DMS53 treated with DMSO at 0.1 percent for 48 hours (cell line): ENCODE results near the gene NF1.
"Not testable (repeated sequence)": the region's sequence is repeated elsewhere in the genome, so short reads cannot be mapped to it uniquely, and the experiment has no call there.

Experiments
- DNase-seq: peaks from one replicate; lab custom pipeline; 2025; ENCODE audit not compliant: unreplicated experiment; lab: John Stamatoyannopoulos, UW

NF1 gene

DNA sequence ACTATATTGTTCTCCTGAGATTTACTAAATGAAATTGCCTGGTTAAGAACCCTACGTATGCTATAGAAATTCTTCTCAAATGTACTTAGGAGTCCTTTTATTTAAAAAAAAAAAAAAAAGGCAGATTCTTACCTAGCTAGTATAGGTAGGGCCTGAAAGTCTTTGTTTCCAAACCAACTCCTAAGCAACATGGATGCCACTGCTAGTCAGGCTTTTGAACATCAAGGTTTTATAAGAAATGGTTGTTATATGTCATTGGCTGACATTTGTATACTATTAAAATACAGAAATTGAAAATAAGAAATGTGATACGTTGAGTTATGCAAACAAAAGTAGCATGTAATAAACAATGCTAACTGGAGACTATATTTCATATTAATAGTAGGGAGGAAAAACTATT is 225.5 kb downstream of the NF1 start:
- no peak for DNase-seq

DNA sequence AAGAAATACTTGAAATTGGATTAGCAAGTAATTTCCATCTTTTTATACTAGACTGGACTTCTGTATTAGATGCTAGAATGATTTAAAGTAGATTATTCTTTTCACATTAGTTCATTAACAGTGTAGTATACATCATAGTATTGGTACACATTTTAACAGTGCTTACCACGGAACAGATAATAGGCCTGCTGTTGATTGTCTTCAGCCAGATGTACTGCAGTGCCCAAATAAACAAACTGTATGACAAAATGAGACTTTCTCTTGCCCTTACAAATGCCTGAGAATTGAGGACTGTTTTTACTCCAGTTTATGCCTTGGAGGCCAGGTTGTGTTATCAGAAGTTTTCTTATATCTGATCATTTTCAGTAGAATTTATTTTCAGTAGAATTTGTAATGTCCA is 226.0 kb downstream of the NF1 start:
- no peak for DNase-seq

DNA sequence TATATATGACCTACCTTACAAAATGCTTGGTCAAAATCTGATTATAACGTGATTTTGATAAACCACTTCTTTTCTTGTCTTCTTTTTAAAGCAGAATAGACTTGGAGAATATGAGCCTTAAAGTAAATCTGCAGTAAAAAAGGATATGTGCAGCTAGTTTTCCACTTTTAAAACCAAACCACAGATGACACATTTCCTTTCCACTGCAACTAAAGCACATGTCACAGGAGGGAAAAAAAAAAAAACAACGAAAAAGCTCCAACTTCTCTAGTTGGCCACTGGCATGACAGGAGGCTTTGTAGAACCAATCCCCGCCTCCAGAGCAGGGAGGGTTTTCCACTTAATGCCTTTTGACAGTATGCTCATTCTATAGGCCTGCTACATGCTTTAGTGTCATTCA is 226.7 kb downstream of the NF1 start, which contains the start of gene EVI2A:
Gene EVI2A (minus strand): TSS at position 142 of the 400 bp plus-strand sequence. CDS start 2,609 bp downstream, outside the sequence.
- DNase-seq: no peak

DNA sequence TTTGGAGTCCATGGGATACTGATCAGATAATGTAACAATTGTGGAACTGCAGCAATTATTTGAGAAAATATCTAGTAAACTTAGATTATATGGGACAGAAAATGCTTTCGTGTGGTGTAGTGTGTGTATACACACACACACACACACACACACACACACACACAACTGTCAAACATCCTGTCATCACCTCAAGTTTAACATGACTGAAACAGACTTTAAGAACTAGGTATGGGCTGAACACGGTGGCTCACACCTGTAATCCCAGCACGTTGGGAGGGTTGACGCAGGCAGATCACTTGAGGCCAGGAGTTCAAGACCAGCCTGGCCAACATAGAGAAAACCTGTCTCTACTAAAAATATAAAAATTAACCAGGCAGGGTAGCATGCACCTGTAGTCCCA is 227.2 kb downstream of the NF1 start:
- DNase-seq: no peak

DNA sequence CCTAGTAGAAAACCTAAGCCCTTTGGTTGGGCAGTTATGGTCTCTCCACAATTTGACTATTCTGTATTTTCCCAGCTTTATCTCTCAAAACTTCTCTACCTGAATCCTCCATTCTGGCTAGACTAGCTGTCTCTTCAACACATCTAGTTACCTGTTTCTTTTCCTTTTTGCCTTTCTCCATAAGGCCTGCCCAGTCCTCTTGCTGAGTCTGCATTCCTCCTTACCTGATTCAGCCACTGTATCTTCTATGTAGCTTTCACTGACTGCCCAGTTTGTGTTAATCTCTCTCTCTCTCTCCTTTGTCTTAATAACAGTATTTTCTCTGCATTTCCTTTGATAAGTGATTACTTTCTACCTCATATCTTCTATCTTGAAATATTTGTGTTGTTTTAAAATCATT is 228.8 kb downstream of the NF1 start:
- DNase-seq: no peak

DNA sequence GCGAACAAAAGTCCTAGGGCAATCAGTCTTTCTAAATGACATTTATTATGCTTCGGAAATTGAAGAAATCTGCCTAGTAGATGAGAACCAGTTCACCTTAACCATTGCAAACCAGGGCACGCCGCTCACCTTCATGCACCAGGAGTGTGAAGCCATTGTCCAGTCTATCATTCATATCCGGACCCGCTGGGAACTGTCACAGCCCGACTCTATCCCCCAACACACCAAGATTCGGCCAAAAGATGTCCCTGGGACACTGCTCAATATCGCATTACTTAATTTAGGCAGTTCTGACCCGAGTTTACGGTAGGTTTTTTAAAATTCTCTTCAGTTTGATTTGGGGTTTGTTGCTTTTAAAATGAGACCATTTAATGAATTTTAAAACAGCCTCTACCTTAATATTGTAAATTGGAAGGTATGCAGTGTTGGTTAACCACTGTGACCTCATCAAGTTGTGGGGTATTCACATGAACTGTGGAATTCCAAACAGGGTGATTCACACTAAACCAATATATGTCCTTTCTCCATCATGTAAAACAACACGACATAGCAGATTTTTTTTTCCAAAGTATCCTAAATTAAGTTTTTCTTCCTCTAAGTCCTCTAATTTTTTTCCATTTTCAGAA is 232.9 kb downstream of the NF1 start:
- DNase-seq: no peak

DNA sequence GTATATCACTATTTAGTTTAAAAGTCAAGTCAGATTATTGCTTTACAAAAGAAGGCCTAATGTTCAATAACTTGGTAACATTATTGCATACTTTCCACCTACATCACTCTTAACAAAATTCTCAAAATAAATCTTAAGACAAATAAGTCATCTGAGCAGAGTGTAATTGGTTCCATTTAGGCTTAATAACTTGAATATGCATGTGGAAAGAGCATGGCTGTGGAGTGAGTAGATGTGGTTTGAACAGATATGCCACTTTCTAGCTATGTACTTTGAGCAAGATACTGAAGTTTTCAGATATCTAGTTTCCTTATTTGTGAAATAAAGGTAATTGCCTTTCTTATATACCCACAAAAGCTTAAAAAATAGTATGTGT is 233.4 kb downstream of the NF1 start:
- DNase-seq: no peak

DNA sequence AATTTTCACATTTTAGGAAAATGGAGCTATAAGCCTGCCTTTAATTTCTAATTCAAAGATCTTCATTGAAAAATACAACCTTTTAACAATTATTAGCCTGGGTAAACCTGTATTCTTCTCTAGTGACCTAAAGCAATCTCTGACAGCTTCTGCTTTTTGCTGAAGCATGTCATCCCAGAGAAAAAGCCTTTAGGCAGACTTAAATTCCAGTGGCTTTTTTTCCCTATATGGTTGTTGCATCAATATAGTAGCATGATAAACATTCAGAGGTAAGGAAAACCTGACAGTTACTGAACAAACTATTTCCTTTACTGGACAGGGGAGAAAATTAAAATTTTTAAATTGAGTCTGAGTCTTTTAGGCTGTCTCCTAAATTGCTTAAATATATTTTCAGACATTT is 234.4 kb downstream of the NF1 start:
- DNase-seq: no peak

DNA sequence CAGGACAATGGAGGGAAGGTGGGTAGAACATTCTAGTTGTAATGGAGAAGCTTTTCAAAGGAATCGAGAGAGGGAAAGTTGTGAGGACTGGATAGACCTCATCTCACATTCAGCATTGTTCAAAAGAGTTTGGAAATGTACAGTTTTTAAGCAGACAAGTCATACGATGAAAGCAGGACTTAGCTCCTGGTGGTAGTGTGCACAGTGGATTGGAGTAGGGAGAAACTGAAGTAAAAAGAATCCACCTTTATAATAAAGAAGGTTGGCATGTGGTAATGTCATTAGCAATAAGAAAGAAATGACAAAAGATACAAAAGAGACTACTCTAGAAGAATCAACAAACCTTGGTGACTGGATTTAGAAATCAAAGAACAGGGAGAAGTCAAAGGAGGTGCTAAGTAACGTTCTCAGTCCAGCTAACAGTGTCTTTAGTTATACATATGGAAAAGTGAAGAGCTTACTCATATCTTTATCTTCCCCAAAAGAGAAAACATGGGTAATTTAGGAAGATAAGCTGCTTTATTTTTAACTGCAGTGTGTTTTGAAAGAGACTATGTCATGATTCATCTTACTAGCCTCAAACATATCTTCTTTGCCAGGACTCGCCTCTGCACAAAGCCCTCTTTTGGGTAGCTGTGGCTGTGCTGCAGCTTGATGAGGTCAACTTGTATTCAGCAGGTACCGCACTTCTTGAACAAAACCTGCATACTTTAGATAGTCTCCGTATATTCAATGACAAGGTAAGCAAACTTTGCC is 245.3 kb downstream of the NF1 start:
- DNase-seq: no peak

DNA sequence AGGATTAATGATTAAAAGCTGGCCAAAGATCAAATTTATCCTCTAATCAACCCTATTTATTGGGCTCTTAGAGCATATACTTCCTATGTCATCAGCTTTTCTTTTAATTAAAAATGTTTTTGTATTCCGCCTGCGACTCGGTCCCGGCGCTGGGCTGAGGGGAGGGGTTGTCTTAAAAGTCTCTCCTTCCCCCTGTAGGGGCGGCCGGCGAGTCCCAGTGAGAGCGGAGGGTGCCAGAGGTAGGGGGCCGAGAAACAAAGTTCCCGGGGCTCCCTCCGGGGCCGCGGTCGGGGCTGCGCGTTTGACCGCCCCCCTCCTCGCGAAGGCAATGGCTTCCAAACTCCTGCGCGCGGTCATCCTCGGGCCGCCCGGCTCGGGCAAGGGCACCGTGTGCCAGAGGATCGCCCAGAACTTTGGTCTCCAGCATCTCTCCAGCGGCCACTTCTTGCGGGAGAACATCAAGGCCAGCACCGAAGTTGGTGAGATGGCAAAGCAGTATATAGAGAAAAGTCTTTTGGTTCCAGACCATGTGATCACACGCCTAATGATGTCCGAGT is 250.5 kb downstream of the NF1 start:
- not testable (repeated sequence) for DNase-seq

DNA sequence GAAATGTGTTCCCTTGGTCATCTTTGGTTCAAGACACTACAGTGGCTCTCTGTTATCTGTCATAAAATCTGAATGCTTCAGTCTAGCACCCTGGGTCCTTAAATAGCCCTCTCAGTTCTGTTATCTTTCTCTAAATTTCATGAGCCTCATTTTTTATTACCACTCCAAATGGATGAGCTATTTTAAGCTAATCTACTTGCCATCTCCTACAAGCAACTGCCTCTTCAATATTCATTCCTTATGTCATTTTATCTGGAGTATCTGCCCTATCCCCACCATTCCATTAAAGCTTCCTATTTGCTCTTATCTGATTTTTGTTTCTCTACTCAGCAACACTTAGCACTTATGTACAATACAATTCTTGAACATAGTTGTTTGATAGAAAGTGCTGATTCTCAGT is 254.7 kb downstream of the NF1 start:
- no peak for DNase-seq

DNA sequence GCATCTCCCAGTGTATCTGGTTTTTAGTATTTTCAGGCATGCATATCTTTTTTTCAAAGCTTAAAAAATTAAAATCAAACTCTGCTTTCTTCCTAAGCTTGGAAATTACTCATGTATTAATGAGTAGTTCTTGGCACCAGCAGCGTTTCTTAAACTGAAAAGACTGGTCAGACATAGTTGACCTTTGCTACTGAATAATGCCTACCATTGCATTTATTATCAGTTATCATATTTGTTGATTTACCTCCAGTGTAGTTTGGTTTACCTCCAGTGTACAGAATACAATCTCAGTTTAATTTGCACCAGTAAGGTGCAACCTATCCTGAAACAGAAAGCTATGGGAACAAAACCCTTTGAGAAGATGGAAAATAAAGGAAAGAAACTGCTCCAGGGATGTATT is 261.2 kb downstream of the NF1 start:
- DNase-seq: no peak

DNA sequence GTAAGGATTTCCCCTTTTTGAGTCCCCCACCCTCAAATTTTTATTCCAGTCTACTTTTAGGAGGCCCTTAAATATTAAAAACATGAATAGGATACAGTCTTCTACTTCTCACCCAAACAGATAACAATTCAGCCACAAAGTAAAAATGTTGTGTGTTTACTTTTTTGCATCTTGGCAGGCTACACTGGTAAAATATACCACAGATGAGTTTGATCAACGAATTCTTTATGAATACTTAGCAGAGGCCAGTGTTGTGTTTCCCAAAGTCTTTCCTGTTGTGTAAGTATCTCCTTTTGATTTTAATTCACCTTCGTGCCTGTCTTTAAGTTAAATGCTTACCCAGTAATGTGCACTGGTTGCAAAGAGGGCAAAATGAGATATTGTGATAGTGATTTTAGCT is 262.3 kb downstream of the NF1 start:
- DNase-seq: no peak

DNA sequence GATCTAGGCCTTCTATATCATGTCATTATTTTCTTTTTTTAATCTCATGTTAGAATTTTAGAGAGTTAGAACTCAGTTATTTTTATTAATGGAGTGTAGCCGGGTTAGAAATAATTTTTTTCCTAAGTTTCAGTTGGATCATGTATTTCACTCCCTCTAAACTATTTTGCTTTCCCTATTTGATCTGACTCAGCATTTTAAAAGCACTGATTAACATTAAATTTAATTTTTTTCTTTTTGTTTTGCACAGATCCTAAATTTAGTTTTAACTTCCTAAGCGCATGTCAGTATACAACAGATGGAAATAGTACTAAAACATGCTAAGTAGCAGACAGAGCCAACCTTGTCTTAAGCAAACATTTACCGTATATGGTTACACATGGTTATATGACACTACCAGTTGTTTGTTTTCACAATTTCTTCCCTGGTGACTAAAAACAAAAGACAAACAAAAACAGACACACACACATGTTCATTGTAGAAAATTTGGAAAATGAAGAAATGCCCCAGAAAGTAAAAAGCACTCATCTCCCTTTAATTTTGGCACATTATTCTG is 263.1 kb downstream of the NF1 start:
- DNase-seq: peak; percentile 54

DNA sequence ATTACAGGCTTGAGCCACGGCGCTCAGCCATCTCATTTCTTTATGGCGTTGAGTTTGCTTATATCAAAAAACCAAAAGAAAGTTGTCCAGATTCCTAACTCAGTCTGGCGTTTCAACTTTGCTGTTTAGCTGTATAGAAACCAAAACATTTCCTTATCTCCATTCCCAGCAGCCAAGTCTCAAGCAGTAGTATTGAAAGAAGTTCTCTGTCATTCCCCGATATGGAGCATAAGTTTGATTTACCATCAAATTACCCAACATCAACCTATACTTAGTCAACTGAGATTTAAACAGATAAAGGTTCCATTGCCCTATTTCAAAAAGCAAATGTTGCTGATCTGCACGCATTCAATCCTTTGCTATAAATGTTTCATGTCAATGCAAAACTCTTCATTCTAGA is 269.2 kb downstream of the NF1 start:
- DNase-seq: no peak

DNA sequence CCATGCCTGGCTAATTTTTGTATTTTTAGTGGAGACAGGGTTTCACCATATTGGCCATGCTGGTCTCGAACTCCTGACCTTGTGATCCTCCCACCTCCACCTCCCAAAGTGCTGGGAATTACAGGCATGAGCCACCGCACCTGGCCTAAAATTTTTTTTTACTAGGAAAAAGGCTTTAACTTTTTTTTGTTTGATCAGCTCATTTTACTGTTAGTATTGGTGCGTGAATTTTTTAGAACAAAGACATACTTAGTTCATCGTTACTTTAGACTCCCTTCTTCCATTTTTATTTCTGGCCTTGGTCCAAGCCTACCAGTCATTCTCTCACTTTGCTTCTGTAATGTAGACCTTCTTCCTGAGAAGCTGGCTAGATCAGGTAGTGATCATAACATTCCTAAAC is 271.3 kb downstream of the NF1 start:
- no peak for DNase-seq

DNA sequence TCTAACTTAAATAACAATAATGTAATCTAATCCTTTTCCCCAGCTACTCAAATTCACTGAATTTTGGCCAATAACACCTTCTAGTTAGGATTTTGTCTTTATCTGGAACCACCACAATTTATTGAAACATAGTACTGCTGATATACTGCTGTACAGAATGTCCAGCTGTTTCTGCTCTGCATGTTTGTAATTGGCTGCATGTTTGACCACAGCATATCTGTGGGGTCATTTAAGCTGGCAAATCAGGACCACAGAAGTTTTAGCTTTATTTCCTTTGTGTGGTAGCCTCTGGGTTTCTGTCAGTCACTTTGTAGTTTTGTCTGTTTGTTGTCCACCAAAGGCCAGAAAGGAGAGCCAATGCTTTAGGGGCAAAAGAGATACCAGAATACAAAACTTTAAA is 274.5 kb downstream of the NF1 start:
- DNase-seq: no peak

DNA sequence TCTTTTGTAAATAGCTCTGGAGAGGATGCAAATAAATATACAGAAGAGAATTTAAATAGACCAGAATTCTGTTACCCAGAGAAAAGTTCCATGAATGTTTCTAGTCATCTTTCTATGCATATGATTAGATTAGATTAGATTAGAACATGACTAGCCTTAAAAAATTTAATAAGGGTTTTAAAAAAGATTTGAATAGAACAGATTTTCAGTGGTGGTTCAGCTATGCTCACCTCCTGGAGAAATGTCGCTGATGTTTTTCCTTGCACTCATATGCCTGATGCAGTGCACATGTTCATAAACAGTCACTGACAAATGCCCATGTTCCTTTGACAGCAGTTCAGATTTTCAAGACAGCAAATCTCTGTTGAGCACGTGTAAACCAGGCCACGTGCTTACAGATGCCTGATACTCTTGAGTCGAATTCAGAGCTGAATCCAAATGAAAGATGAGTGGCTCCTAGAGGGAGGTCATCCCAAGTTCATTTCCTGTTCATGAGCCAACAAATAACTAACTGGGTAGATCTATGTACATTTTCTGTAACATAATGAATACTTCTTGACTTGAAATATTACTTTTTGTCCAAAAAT is 276.8 kb downstream of the NF1 start:
- no peak for DNase-seq

DNA sequence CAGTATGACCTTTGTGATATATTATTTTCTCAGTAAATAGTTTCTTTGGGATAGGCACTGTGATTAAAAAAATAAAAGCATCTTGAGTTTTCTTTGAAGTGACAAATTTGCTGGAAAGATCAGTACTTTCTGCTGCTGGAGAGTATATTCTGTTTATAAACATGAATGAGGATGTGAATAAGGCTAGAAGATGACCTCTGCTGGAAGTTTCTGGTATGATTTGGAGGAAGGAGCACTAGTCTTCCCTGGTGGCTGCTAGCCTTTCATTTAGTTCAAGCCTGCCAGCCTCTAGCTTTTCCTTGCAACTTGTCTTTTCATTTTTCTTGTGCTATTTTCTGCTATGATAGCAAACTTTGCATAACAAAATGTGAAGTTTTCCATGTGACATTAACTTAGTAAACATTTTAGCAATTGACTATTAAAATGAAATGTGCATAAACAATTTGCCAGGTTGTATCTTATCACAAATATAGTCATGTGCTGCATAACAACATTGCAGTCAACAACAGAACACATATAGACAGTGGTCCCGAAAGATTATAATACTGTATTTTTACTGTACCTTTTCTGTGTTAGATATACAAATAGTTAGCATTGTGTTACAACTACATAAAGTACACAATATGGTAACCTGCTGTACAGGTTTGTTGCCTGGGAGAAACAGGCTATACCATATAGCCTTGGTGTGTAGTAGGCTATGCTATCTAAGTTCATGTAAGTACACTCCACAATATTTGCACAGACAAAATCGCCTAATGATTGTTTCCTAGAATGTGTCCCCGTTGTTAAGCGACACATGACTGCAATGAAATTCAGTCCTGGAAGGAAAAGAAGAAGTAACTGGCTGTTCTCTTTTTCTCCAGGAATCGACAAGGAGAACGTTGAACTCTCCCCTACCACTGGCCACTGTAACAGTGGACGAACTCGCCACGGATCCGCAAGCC is 278.6 kb downstream of the NF1 start:
- DNase-seq: no peak

DNA sequence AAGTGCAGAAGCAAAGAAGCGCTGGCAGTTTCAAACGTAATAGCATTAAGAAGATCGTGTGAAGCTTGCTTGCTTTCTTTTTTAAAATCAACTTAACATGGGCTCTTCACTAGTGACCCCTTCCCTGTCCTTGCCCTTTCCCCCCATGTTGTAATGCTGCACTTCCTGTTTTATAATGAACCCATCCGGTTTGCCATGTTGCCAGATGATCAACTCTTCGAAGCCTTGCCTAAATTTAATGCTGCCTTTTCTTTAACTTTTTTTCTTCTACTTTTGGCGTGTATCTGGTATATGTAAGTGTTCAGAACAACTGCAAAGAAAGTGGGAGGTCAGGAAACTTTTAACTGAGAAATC is 279.3 kb downstream of the NF1 start:
- DNase-seq: no peak

DNA sequence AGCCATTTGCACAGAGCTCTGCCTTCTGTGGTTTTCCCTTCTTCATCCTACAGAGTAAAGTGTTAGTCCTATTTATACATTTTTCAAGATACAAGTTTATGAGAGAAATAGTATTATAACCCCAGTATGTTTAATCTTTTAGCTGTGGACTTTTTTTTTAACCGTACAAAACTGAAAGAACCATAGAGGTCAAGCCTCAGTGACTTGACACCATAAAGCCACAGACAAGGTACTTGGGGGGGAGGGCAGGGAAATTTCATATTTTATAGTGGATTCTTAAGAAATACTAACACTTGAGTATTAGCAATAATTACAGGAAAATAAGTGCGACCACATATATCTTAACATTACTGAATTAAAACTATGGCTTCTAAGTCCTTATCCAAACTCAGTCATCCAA is 279.7 kb downstream of the NF1 start:
- no peak for DNase-seq
